ENCODE measurements around the gene TPK1.

The TPK1 gene

DNA sequence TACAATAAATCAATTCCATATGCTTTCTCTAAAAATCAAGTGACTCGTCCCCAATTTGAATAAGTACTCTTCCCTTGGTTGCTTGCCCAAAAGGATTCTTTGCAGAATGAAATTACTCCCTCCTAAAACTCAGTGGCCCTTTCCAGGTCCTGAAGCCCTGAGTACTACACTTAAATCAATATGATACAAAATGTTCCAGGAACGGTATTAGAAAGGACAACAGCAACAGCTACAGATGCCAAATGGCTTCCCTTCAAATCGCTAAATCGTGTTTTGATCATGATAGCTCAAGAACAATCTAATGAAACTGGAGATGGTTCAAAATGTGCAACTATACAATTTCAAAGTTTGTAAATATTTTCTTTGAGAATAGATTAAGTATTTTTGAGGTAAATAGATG is 59.4 kb downstream of the TPK1 start:
- Histone ChIP-seq H3K4me1 (ENCODE audit: low read depth, poor library complexity, severe bottlenecking) (no peaks in the 10 kb centered on the region), H3K27me3 (ENCODE audit: insufficient read depth, low read depth) (no peaks in the 10 kb centered on the region), H3K36me3 (ENCODE audit: insufficient read depth) (no peaks in the 10 kb centered on the region), H3K4me3 (IDR thresholded peaks at IDR 0.05; ENCODE audit: insufficient read depth, low read depth, low read length) (no peak overlapping the region), H3K79me2 (ENCODE audit: insufficient read depth, low read depth) (no peaks in the 10 kb centered on the region), H2AFZ (ENCODE audit: low read depth) (no peak overlapping the region), H3K27ac (no peak overlapping the region), H4K20me1 (ENCODE audit: insufficient read depth) (no peaks in the 10 kb centered on the region), H3K9ac (no peak overlapping the region), H3K4me2 (no peak overlapping the region)
- TF ChIP-seq, protein P1, sequence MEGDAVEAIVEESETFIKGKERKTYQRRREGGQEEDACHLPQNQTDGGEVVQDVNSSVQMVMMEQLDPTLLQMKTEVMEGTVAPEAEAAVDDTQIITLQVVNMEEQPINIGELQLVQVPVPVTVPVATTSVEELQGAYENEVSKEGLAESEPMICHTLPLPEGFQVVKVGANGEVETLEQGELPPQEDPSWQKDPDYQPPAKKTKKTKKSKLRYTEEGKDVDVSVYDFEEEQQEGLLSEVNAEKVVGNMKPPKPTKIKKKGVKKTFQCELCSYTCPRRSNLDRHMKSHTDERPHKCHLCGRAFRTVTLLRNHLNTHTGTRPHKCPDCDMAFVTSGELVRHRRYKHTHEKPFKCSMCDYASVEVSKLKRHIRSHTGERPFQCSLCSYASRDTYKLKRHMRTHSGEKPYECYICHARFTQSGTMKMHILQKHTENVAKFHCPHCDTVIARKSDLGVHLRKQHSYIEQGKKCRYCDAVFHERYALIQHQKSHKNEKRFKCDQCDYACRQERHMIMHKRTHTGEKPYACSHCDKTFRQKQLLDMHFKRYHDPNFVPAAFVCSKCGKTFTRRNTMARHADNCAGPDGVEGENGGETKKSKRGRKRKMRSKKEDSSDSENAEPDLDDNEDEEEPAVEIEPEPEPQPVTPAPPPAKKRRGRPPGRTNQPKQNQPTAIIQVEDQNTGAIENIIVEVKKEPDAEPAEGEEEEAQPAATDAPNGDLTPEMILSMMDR (conservative IDR thresholded peaks at IDR 0.05; ENCODE audit: low read depth, low read length) = no peak

DNA sequence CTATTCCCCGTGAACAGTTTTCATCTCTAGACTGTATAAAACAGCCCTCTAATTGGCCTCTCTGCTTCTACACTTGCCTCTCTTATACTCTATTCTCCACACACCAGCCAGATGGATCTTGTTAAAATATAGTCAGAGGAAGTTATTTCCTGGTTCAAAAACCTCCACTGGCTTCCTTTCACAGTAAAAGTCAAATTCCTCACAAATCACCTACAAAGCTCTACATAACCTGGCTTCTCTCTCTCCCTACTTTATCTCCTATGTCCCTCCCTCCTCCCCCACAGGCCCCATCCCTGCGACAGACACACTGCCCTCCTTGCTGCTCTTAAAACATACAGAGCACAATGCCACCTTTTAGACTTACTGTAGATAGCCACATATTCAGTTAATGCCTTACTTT is 60.1 kb downstream of the TPK1 start:
- Histone ChIP-seq H3K79me2 (ENCODE audit: insufficient read depth, low read depth) (no peaks in the 10 kb centered on the region), H3K4me2 (no peak overlapping the region), H3K9ac (no peak overlapping the region), H3K27me3 (ENCODE audit: insufficient read depth, low read depth) (no peaks in the 10 kb centered on the region), H3K27ac (no peak overlapping the region), H3K4me1 (ENCODE audit: low read depth, poor library complexity, severe bottlenecking) (no peaks in the 10 kb centered on the region), H3K4me3 (IDR thresholded peaks at IDR 0.05; ENCODE audit: insufficient read depth, low read depth, low read length) (no peak overlapping the region), H4K20me1 (ENCODE audit: insufficient read depth) (no peaks in the 10 kb centered on the region), H3K36me3 (ENCODE audit: insufficient read depth) (no peaks in the 10 kb centered on the region), H2AFZ (ENCODE audit: low read depth) (no peak overlapping the region)
- TF ChIP-seq, protein P1 (conservative IDR thresholded peaks at IDR 0.05; ENCODE audit: low read depth, low read length) = no peak

DNA sequence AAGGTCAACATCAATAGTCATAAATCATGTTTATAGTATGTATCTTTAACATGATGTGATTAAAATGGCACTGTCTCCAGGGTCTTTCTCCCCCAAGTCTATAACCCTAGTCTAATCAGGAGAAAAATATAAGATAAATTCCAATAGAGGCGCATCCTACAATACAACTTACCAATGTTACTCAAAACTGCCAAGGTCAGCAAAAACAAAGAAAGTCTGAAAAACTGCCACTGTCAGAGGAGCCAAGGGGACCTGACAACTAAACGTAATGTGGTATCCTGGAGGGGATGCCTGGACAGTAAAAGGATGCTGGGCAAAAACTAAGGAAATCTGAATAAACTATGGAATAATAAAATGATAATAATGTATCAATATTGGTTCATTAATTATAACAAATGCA is 63.9 kb downstream of the TPK1 start:
- H3K36me3 ChIP-seq (ENCODE audit: insufficient read depth) = no peaks in the 10 kb centered on the region
- H3K9ac ChIP-seq = no peak overlapping the region
- no peaks in the 10 kb centered on the region for H3K79me2 ChIP-seq (ENCODE audit: insufficient read depth, low read depth)
- TF ChIP-seq, protein P1 (conservative IDR thresholded peaks at IDR 0.05; ENCODE audit: low read depth, low read length) = no peak
- no peak overlapping the region for H3K4me3 ChIP-seq (IDR thresholded peaks at IDR 0.05; ENCODE audit: insufficient read depth, low read depth, low read length)
- no peak overlapping the region for H3K27ac ChIP-seq
- no peak overlapping the region for H2AFZ ChIP-seq (ENCODE audit: low read depth)
- no peaks in the 10 kb centered on the region for H4K20me1 ChIP-seq (ENCODE audit: insufficient read depth)
- H3K27me3 ChIP-seq (ENCODE audit: insufficient read depth, low read depth) = no peaks in the 10 kb centered on the region
- H3K4me1 ChIP-seq (ENCODE audit: low read depth, poor library complexity, severe bottlenecking) = no peaks in the 10 kb centered on the region
- no peak overlapping the region for H3K4me2 ChIP-seq

DNA sequence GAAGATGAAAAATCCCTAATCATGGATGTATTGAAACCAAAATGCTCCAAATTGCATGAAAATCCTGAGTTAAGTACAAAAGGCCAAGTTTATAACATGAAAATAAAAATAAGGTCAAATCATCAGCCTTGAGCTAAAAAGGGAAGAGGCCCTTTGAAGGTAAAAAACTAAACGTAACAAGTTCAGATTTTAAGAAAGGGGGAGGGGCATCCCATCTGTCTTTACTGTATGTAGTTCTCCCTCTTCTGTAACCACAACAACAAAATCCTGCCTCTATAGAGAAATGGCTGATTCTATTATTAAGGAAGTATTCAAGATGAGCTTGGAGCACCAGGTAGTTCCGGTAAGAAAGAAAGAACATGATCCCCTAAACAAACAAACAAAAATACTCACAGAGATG is 64.7 kb downstream of the TPK1 start:
- Histone ChIP-seq H3K4me2 (no peak overlapping the region), H3K27ac (no peak overlapping the region), H2AFZ (ENCODE audit: low read depth) (no peak overlapping the region), H3K4me3 (IDR thresholded peaks at IDR 0.05; ENCODE audit: insufficient read depth, low read depth, low read length) (no peak overlapping the region), H3K36me3 (ENCODE audit: insufficient read depth) (no peaks in the 10 kb centered on the region), H3K79me2 (ENCODE audit: insufficient read depth, low read depth) (no peaks in the 10 kb centered on the region), H4K20me1 (ENCODE audit: insufficient read depth) (no peaks in the 10 kb centered on the region), H3K4me1 (ENCODE audit: low read depth, poor library complexity, severe bottlenecking) (no peaks in the 10 kb centered on the region), H3K9ac (no peak overlapping the region), H3K27me3 (ENCODE audit: insufficient read depth, low read depth) (no peaks in the 10 kb centered on the region)
- TF ChIP-seq, protein P1 (conservative IDR thresholded peaks at IDR 0.05; ENCODE audit: low read depth, low read length) = no peak
